A549 (cell line): ENCODE measurements around the gene ZNF26. TPM values are rescaled to one million over a fixed set of nuclear protein-coding genes. Genes with fewer than 3 reads are reported as not detected.

Experiments
- ATAC-seq, 2 experiments: fragments of 200-7000 bp in 1 of 2; fragments of >200 bp in 1 of 2; cut with Nextera tagmentation in 1 of 2; cut with Tn5 transposase in 1 of 2; 3 replicates each; pipeline versions ENCODE4 v1.8.0 to v1.9.1; 2018 to 2020; ENCODE audit warnings: mild to moderate bottlenecking in 1 of 2, moderate library complexity in 1 of 2
- CTCF ChIA-PET: fragments of 300-600 bp; sonication (Branson Sonifier 250); formaldehyde crosslinking; extraction: SDS; loops from one replicate; lab custom pipeline; 2021; ENCODE audit warnings: antibody characterized with exemption, inconsistent platforms; lab: Yijun Ruan, JAX
- POLR2A ChIA-PET: fragments of 350-600 bp; formaldehyde crosslinking; extraction: SDS; loops from one replicate; lab custom pipeline; 2021; ENCODE audit warnings: antibody characterized with exemption, inconsistent platforms; lab: Yijun Ruan, JAX
- DNase-seq, 2 experiments: peaks; one replicate each; pipeline versions ENCODE4 v3.0.0 to v3.0.0-alpha.2; 2011 to 2016; ENCODE audit warnings: low read depth in 1 of 2, low spot score in 1 of 2
- FAIRE-seq: peaks from 2 replicates; lab custom pipeline; 2011; peaks lifted over from hg19 to GRCh38; lab: Jason Lieb, UNC
- H3K27ac ChIP-seq, 2 experiments: fragments of >200 bp; sonication (Bioruptor Twin); formaldehyde crosslinking; 3 replicates each; pipeline ENCODE4 v1.5.1; 2016 to 2017
- H3K4me1 ChIP-seq: fragments of >200 bp; sonication (Bioruptor Twin); formaldehyde crosslinking; 3 replicates; pipeline ENCODE4 v1.6.1; 2016
- H3K4me2 ChIP-seq: fragments of >200 bp; sonication (Bioruptor Twin); formaldehyde crosslinking; 3 replicates; pipeline ENCODE4 v1.6.1; 2016
- H3K4me3 ChIP-seq: fragments of >200 bp; sonication (Bioruptor Twin); formaldehyde crosslinking; 3 replicates; pipeline ENCODE4 v1.5.1; 2016
- H3K9me3 ChIP-seq: fragments of >200 bp; sonication (Bioruptor Twin); formaldehyde crosslinking; 3 replicates; pipeline ENCODE4 v1.6.1; 2016
- BHLHE40 ChIP-seq: IDR thresholded peaks from 2 replicates; pipeline ENCODE4 v1.6.1; 2012; ENCODE audit warnings: low read depth, low read length, inconsistent platforms
- CHD4 ChIP-seq: fragments of 200-600 bp; sonication (generic); IDR thresholded peaks from 2 replicates; pipeline ENCODE4 v1.6.1; 2016; ENCODE audit warnings: antibody characterized with exemption, mild to moderate bottlenecking, borderline replicate concordance
- EHF ChIP-seq: fragments of 250-450 bp; sonication (Bioruptor Pico); IDR thresholded peaks from 2 replicates; pipeline ENCODE4 v1.5.0; 2020; ENCODE audit warnings: mild to moderate bottlenecking
- EHMT2 ChIP-seq: fragments of 200-600 bp; sonication (generic); IDR thresholded peaks from 2 replicates; pipeline ENCODE4 v1.6.1; 2016; ENCODE audit warnings: antibody characterized with exemption, low read depth, mild to moderate bottlenecking, moderate library complexity
- FOXS1 ChIP-seq: fragments of 250-450 bp; sonication (Bioruptor Pico); IDR thresholded peaks from 2 replicates; pipeline ENCODE4 v1.5.0; 2020; ENCODE audit warnings: mild to moderate bottlenecking, moderate library complexity
- HDAC2 ChIP-seq: fragments of 200-600 bp; sonication (generic); IDR thresholded peaks from 2 replicates; pipeline ENCODE4 v1.6.1; 2016
- HEYL ChIP-seq: fragments of 250-450 bp; sonication (Bioruptor Pico); IDR thresholded peaks from 2 replicates; pipeline ENCODE4 v1.8.0; 2021; ENCODE audit warnings: mild to moderate bottlenecking, moderate library complexity
- HOXA7 ChIP-seq: fragments of 250-450 bp; sonication (Bioruptor Pico); IDR thresholded peaks from 2 replicates; pipeline ENCODE4 v1.5.0; 2020; ENCODE audit warnings: mild to moderate bottlenecking, moderate library complexity
- JUN ChIP-seq, 2 experiments: fragments of >200 bp; sonication (Bioruptor Twin); formaldehyde crosslinking; IDR thresholded peaks; 2 replicates in 1 of 2; 3 replicates in 1 of 2; pipeline ENCODE4 v1.6.1; 2016 to 2017
- MAZ ChIP-seq: fragments of 150-350 bp; IDR thresholded peaks from 2 replicates; pipeline ENCODE4 v1.6.1; 2014; ENCODE audit warnings: antibody characterized with exemption, low read depth, low read length, borderline replicate concordance
- NFE2L2 ChIP-seq: fragments of 150-350 bp; conservative IDR thresholded peaks from 2 replicates; pipeline ENCODE4 v1.6.1; 2014; ENCODE audit warnings: low read length
- NPAS2 ChIP-seq: fragments of 250-450 bp; sonication (Bioruptor Pico); IDR thresholded peaks from 2 replicates; pipeline ENCODE4 v1.8.0; 2022; ENCODE audit warnings: mild to moderate bottlenecking, moderate library complexity, borderline replicate concordance
- POLR2AphosphoS2 ChIP-seq: conservative IDR thresholded peaks from 2 replicates; pipeline ENCODE4 v1.6.1; 2012; ENCODE audit warnings: low read length, improper control_type of control experiment, inconsistent platforms
- RAD21 ChIP-seq, 2 experiments: fragments of >200 bp in 1 of 2; sonication (Bioruptor Twin) in 1 of 2; formaldehyde crosslinking in 1 of 2; IDR thresholded peaks in 1 of 2; conservative IDR thresholded peaks in 1 of 2; 2 replicates in 1 of 2; 3 replicates in 1 of 2; pipeline ENCODE4 v1.6.1; 2012 to 2018; ENCODE audit warnings: inconsistent platforms in 1 of 2
- RARB ChIP-seq: fragments of 250-450 bp; sonication (Bioruptor Pico); IDR thresholded peaks from 2 replicates; pipeline ENCODE4 v1.8.0; 2021; ENCODE audit warnings: mild to moderate bottlenecking, moderate library complexity
- RFX5 ChIP-seq: fragments of 450-650 bp; IDR thresholded peaks from 2 replicates; pipeline ENCODE4 v1.7.1; 2014; ENCODE audit warnings: antibody characterized with exemption, mild to moderate bottlenecking, moderate library complexity
- RNF2 ChIP-seq: fragments of 200-600 bp; sonication (generic); IDR thresholded peaks from 2 replicates; pipeline ENCODE4 v1.6.1; 2016; ENCODE audit warnings: low read depth, mild to moderate bottlenecking, antibody characterized with exemption, moderate library complexity, borderline replicate concordance
- TFCP2L1 ChIP-seq: fragments of 250-450 bp; sonication (Bioruptor Pico); IDR thresholded peaks from 2 replicates; pipeline ENCODE4 v1.5.0; 2021; ENCODE audit warnings: mild to moderate bottlenecking
- ZFP36 ChIP-seq: fragments of 450-650 bp; IDR thresholded peaks from 2 replicates; pipeline ENCODE4 v1.6.1; 2014; ENCODE audit warnings: borderline replicate concordance; ENCODE audit not compliant: partially characterized antibody
- WGBS: methylation state at CpG from one replicate; pipeline ENCODE4 v1.1.6; 2017; ENCODE audit errors: missing lambda C conversion rate; 5-methylcytosine and 5-hydroxymethylcytosine counted together
- polyA plus RNA-seq, 4 experiments: library from polyadenylated mRNA; depleted of rRNA in 3 of 4; stranded (reverse); fragments of >200 nt; fragmentation: RNase III in 1 of 4; extraction: RNeasy Plus Mini Kit Qiagen cat#74134 plus additional on column Dnase treatment in 1 of 4; gene quantifications; 2 replicates in 3 of 4; 3 replicates in 1 of 4; pipeline ENCODE4 v1.2.3, GENCODE V29; 2011 to 2017
- TF ChIP-seq, protein P1 (sequence below): fragments of 150-350 bp; IDR thresholded peaks from 2 replicates; pipeline ENCODE4 v1.6.1; 2014; ENCODE audit warnings: low read depth, mild to moderate bottlenecking, low read length
- TF ChIP-seq, protein P2 (sequence below): fragments of >200 bp; sonication (Bioruptor Twin); formaldehyde crosslinking; IDR thresholded peaks from 3 replicates; pipeline ENCODE4 v1.5.1; 2016
- TF ChIP-seq, protein P3 (sequence below): fragments of 450-650 bp; IDR thresholded peaks from 2 replicates; pipeline ENCODE4 v1.6.1; 2014; ENCODE audit warnings: antibody characterized with exemption

ZNF26 gene
- polyA plus RNA-seq, 2 of the 4 experiments (the other 2 are of a cell fraction), result 6.5 to 11.3 TPM

DNA sequence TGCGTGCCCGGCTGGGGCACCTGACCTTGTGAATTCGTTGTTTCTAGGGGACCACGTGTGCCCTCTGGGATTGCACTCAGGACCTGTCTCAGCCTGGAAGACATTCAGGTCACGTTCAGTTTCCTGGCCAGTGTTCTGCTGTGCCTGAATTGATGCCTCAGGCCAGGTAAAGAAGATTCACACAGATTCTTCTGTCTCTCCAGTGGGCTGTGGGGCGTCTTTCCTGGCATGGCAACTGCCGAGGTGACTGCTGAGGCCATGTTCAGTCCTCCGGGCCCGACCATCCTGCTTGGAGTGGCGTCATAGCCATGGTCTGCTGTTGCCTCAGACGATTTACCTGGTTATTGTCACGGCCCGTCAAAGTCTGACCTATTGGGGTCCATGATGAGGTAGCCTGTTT lies 43.6 kb upstream of the ZNF26 start:
- Histone ChIP-seq H3K9me3 (peaks cover 78% of the 10 kb centered on the region), H3K4me1 (no peaks in the 10 kb centered on the region), H3K4me3 (no peak overlapping the region), H3K4me2 (no peak overlapping the region)
- POLR2A ChIA-PET, result no interaction called here
- no peak for ATAC-seq
- TF ChIP-seq FOXS1 (CRISPR knock-in tag), result no peak
- TF ChIP-seq, all 56 proteins: peak for 0
- DNase-seq, result no peak
- CTCF ChIA-PET, result no interaction called here
- no peak overlapping the region for H3K27ac ChIP-seq
- no peak for FAIRE-seq
- WGBS, result 93% methylated on average over 12 of the region's 13 CpGs

DNA sequence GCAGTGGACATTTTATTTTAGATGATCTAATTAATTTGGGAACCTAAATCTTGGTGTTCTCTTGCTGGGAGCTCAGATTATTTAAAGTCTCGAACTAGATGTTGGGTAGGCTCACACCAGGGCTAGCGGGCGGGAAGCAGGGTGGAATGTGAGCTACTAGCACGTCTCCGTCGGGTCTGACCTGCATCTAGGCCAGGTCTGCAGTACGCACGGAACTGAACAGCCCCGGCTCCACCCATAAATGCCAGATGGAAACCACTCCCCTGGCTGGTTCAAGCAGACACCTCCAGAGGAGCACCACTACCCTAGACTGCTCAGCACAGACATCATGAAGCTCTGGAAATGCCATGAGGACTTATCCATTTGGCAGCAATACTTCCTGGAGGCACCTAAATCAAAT lies 40.4 kb upstream of the ZNF26 start:
- Histone ChIP-seq H3K4me2 (no peak overlapping the region), H3K4me3 (no peak overlapping the region), H3K9me3 (peaks cover 96% of the 10 kb centered on the region), H3K27ac (no peak overlapping the region), H3K4me1 (no peaks in the 10 kb centered on the region)
- CTCF ChIA-PET, result no interaction called here
- 91% methylated on average over 9 of the region's 9 CpGs for WGBS
- DNase-seq, result no peak
- FAIRE-seq, result no peak
- POLR2A ChIA-PET, result no interaction called here
- TF ChIP-seq HEYL (CRISPR knock-in tag) (no peak), EHF (no peak), EHMT2 (no peak), RAD21 (conservative IDR thresholded peaks at IDR 0.05 in 1 of 2, IDR thresholded peaks at IDR 0.05 in 1 of 2) (no peak), CHD4 (no peak)
- no peak for ATAC-seq

DNA sequence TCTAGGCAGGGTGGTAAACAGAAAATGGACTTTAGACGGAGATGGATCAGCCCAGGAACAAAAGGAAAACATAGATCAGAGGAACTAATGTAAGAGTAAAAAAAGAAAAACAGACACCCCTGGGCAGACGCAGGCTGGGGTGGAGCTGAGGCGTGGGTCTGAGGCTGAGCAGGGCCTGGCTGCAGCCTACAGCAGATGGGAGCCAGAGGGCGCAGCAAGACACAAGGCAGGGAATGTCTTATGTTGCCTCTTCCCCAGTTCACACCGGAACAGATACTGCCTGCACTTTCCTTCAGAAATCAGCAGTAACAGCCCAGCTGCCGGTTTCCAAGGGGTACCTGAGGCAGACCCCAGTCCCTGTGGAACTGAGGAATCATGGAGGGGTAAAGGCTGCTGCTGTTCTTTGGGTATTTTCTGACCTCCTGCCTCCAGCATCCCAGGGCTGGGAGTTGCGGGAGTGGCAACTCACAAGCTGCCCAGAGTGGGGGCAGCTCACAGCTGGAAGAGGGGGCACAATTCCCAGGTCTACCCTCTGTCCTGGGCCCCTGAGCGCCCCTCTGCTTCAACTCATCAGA lies 39.8 kb upstream of the ZNF26 start:
- no peak overlapping the region for H3K27ac ChIP-seq
- no peak overlapping the region for H3K4me2 ChIP-seq
- POLR2A ChIA-PET, result no interaction called here
- ATAC-seq, result no peak
- H3K4me3 ChIP-seq, result no peak overlapping the region
- H3K9me3 ChIP-seq, result peaks cover 96% of the 10 kb centered on the region
- 95% methylated on average over 8 of the region's 8 CpGs for WGBS
- DNase-seq, result no peak
- no peak for FAIRE-seq
- no peaks in the 10 kb centered on the region for H3K4me1 ChIP-seq
- TF ChIP-seq NPAS2 (no peak), HDAC2 (no peak), BHLHE40 (no peak), RFX5 (no peak), TFCP2L1 (CRISPR knock-in tag) (no peak), NFE2L2 (no peak), RNF2 (no peak), CHD4 (no peak), ZFP36 (no peak), JUN (IDR thresholded peaks at IDR 0.05) (no peak), POLR2AphosphoS2 (no peak), MAZ (no peak), HOXA7 (no peak), RARB (CRISPR knock-in tag) (no peak), RAD21 (conservative IDR thresholded peaks at IDR 0.05 in 1 of 2, IDR thresholded peaks at IDR 0.05 in 1 of 2) (no peak)
- TF ChIP-seq, protein P1, sequence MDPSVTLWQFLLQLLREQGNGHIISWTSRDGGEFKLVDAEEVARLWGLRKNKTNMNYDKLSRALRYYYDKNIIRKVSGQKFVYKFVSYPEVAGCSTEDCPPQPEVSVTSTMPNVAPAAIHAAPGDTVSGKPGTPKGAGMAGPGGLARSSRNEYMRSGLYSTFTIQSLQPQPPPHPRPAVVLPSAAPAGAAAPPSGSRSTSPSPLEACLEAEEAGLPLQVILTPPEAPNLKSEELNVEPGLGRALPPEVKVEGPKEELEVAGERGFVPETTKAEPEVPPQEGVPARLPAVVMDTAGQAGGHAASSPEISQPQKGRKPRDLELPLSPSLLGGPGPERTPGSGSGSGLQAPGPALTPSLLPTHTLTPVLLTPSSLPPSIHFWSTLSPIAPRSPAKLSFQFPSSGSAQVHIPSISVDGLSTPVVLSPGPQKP, result no peak
- TF ChIP-seq, protein P2, sequence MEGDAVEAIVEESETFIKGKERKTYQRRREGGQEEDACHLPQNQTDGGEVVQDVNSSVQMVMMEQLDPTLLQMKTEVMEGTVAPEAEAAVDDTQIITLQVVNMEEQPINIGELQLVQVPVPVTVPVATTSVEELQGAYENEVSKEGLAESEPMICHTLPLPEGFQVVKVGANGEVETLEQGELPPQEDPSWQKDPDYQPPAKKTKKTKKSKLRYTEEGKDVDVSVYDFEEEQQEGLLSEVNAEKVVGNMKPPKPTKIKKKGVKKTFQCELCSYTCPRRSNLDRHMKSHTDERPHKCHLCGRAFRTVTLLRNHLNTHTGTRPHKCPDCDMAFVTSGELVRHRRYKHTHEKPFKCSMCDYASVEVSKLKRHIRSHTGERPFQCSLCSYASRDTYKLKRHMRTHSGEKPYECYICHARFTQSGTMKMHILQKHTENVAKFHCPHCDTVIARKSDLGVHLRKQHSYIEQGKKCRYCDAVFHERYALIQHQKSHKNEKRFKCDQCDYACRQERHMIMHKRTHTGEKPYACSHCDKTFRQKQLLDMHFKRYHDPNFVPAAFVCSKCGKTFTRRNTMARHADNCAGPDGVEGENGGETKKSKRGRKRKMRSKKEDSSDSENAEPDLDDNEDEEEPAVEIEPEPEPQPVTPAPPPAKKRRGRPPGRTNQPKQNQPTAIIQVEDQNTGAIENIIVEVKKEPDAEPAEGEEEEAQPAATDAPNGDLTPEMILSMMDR, result no peak
- TF ChIP-seq, protein P3, sequence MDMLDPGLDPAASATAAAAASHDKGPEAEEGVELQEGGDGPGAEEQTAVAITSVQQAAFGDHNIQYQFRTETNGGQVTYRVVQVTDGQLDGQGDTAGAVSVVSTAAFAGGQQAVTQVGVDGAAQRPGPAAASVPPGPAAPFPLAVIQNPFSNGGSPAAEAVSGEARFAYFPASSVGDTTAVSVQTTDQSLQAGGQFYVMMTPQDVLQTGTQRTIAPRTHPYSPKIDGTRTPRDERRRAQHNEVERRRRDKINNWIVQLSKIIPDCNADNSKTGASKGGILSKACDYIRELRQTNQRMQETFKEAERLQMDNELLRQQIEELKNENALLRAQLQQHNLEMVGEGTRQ, result no peak
- TF ChIP-seq, all 56 proteins: peak for 0
- CTCF ChIA-PET, result no interaction called here
